ENCODE data around the gene GTSE1. TPM values are rescaled to one million over a fixed set of nuclear protein-coding genes. Genes with fewer than 3 reads are reported as not detected.

The GTSE1 gene
- total and polyA plus RNA-seq, 2 donors (not counting 1 experiment from before 2014, with no cell fraction given): 0.17 to 0.39 TPM

- Mint-ChIP-seq H3K27me3 (no peaks in the 10 kb centered on the region), H3K4me1 (peaks cover 20% of the 10 kb centered on the region), H3K27ac (no peak overlapping the region), H3K4me3 (no peak overlapping the region), H3K9me3 (ENCODE audit: insufficient read depth) (no peaks in the 10 kb centered on the region)
- Histone ChIP-seq H3K9ac (ENCODE audit: low read length) (no peak overlapping the region), H3K27ac (ENCODE audit: low read length in 2 of 2) (no peak overlapping the region), H4K20me1 (ENCODE audit: control insufficient read depth, insufficient read depth, low read length, poor library complexity, severe bottlenecking) (no peaks in the 10 kb centered on the region), H3K79me2 (ENCODE audit: control insufficient read depth, insufficient read depth, low read length) (peaks cover 5% of the 10 kb centered on the region), H3K4me2 (replicated peaks; ENCODE audit: low read depth, low read length, poor library complexity, severe bottlenecking) (no peak overlapping the region), H3K9me3 (ENCODE audit: control extremely low read depth in 1 of 3, control insufficient read depth in 2 of 3, insufficient read depth in 1 of 3, low read length in 2 of 3) (no peaks in the 10 kb centered on the region), H2AFZ (ENCODE audit: insufficient read depth, low read depth, low read length, poor library complexity, severe bottlenecking) (no peak overlapping the region), H3K36me3 (replicated peaks in 1 of 2; ENCODE audit: control extremely low read depth in 1 of 2, control insufficient read depth in 1 of 2, extremely low read depth in 1 of 2, insufficient read depth in 2 of 2, low read length in 1 of 2) (no peaks in the 10 kb centered on the region), H3K4me1 (ENCODE audit: control insufficient read depth in 2 of 2, insufficient read depth in 2 of 2, low read length in 2 of 2) (peaks cover 12 to 16% of the 10 kb centered on the region in 2 donors), H3K27me3 (replicated peaks in 1 of 4; ENCODE audit: control extremely low read depth in 1 of 4, control insufficient read depth in 3 of 4, insufficient read depth in 4 of 4, low read length in 3 of 4) (peaks cover 0 to 5% (median 2%) of the 10 kb centered on the region in 4 experiments), H3K4me3 (ENCODE audit: control extremely low read depth in 1 of 5, extremely low read depth in 1 of 5, insufficient read depth in 1 of 5, low read depth in 2 of 5, low read length in 4 of 5) (no peak overlapping the region)
- TF ChIP-seq EZH2 (IDR thresholded peaks at IDR 0.05; ENCODE audit: borderline replicate concordance, insufficient read depth, low read depth, low read length, poor library complexity, severe bottlenecking) (no peak), CTCF (IDR thresholded peaks at IDR 0.05) (no peak)
- intact Hi-C loops (cut with micrococcal nuclease): no loop called here
- POLR2A ChIA-PET: no interaction called here
- no peak for DNase-seq
- CTCF ChIA-PET: interaction anchor here (1.2 to 1.9 kb wide), 2 partner anchors 15 to 178 kb away, joined by 3 to 7 read pairs; no protein-coding TSS in a partner anchor
- 100% methylated on average over 3 of the region's 7 CpGs for WGBS (ENCODE audit: insufficient coverage)
- ATAC-seq (ENCODE audit: low read depth): no peak
Measured at GRCh38 chr22:46300491-46300890, 3.8 kb downstream of the GTSE1 start.

GRCh38 chr22:46303347-46303965 lies 6.8 kb downstream of the GTSE1 start:
- H3K4me3 ChIP-seq (ENCODE audit: control extremely low read depth in 1 of 5, extremely low read depth in 1 of 5, insufficient read depth in 1 of 5, low read depth in 2 of 5, low read length in 4 of 5): no peak overlapping the region
- H3K27me3 ChIP-seq (replicated peaks in 1 of 4; ENCODE audit: control extremely low read depth in 1 of 4, control insufficient read depth in 3 of 4, insufficient read depth in 4 of 4, low read length in 3 of 4): no peaks in the 10 kb centered on the region
- no peaks in the 10 kb centered on the region for H3K4me1 ChIP-seq (ENCODE audit: control insufficient read depth in 2 of 2, insufficient read depth in 2 of 2, low read length in 2 of 2)
- H3K79me2 ChIP-seq (ENCODE audit: control insufficient read depth, insufficient read depth, low read length): peaks cover 8% of the 10 kb centered on the region
- no peaks in the 10 kb centered on the region for H4K20me1 ChIP-seq (ENCODE audit: control insufficient read depth, insufficient read depth, low read length, poor library complexity, severe bottlenecking)
- H3K4me2 ChIP-seq (replicated peaks; ENCODE audit: low read depth, low read length, poor library complexity, severe bottlenecking): no peak overlapping the region
- peaks cover 2% of the 10 kb centered on the region for H3K4me1 Mint-ChIP-seq
- H3K36me3 ChIP-seq (replicated peaks in 1 of 2; ENCODE audit: control extremely low read depth in 1 of 2, control insufficient read depth in 1 of 2, extremely low read depth in 1 of 2, insufficient read depth in 2 of 2, low read length in 1 of 2): no peaks in the 10 kb centered on the region
- intact Hi-C loops (cut with micrococcal nuclease): no loop called here
- WGBS (ENCODE audit: insufficient coverage): 100% methylated on average over 3 of the region's 7 CpGs
- H3K9ac ChIP-seq (ENCODE audit: low read length): no peak overlapping the region
- no peak for ATAC-seq (ENCODE audit: low read depth)
- no peak overlapping the region for H3K4me3 Mint-ChIP-seq
- H3K27ac ChIP-seq (ENCODE audit: low read length in 2 of 2): no peak overlapping the region
- no peak for TF ChIP-seq EZH2 (IDR thresholded peaks at IDR 0.05; ENCODE audit: borderline replicate concordance, insufficient read depth, low read depth, low read length, poor library complexity, severe bottlenecking)
- ChIA-PET POLR2A (no interaction called here), CTCF (interaction anchor here (1.3 to 2.0 kb wide), 3 partner anchors 9 to 297 kb away, joined by 3 to 8 read pairs (median 3); no protein-coding TSS in a partner anchor)
- H3K9me3 Mint-ChIP-seq (ENCODE audit: insufficient read depth): no peaks in the 10 kb centered on the region
- H3K27ac Mint-ChIP-seq: no peak overlapping the region
- no peaks in the 10 kb centered on the region for H3K9me3 ChIP-seq (ENCODE audit: control extremely low read depth in 1 of 3, control insufficient read depth in 2 of 3, insufficient read depth in 1 of 3, low read length in 2 of 3)
- no peaks in the 10 kb centered on the region for H3K27me3 Mint-ChIP-seq
- H2AFZ ChIP-seq (ENCODE audit: insufficient read depth, low read depth, low read length, poor library complexity, severe bottlenecking): no peak overlapping the region
- DNase-seq: no peak

All from B cell (primary cell).